GM18511 (cell line): ENCODE results near the gene NXPE1.

Experiments used
- ATAC-seq: cut with Tn5 transposase; IDR thresholded peaks from one replicate; pipeline ENCODE4 v1.9.1; 2021; ENCODE audit warnings: mild to moderate bottlenecking, moderate library complexity; ENCODE audit not compliant: unreplicated experiment

NXPE1 gene

DNA sequence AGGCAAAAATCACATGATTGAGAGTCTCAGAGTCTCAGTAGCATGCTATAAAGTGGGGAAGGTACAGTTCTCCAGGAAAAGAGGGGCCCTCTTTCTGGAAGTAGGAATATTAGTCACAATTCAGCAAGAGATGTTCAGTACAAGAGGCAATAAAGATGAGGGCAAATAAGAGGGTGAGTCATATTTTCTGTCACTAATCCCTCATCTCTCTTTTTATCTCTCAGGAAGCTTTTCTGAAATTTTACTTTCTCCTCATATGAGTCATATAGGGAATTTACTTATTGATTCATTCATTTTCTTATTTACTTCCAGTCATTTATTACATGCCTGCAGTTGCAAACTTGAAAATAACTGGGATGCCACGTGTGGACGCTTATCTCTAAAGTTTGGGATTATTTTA, 3.4 kb upstream of the NXPE1 start:
- ATAC-seq = no peak

DNA sequence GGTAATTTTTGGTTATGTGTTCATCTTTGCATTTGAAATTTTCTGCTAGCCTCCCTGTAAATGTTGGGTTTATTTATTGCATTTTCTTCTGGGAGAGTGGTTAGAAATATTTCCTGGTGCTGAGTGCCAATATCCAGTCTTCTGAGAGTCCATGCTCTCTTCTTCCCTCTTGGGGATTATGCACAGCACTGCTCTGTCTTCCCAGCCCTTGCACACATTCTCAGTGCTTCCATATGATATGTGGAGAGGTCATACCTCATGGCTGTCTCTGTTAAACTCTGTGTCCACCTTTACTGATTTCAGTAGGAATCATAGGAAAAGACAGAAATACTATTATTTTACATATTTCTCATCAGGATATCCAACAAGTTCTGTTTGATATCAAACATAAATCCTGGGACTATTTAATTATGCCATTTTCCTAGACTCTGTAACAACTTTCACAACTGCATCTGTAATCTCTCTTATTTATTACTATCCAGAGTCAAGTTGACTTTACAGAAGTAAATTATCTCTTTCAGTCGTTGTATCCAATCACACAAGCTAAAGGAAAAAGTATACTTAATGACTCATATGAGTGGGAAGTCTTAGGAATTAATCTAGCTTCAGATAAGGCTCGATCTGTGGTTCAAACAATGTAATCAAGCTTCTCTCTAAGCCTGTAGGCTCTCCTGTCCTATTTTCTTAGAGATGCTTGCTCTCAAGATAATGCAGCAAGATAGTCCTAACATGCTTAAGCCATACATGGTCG, 2.7 kb upstream of the NXPE1 start:
- no peak for ATAC-seq

DNA sequence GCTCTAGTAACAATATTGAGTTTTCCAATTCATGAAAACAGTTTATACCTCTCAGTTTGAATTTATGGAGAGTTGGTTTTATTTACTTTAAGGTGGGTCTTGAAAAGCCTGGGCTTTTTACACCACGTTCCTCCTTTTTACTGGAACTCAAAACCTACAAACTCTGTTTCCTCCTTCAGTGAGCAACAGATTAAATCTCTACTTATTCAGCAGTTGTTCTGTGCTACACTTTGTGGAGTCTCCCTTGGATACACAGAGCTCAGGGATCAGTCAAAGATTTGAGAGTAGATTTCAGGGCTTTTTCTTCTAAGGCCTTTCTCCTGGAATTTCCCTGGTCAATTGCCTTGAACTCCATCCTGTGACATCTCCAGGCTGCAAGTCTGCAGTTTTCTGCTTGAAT, 3.5 kb downstream of the NXPE1 start:
- no peak for ATAC-seq

DNA sequence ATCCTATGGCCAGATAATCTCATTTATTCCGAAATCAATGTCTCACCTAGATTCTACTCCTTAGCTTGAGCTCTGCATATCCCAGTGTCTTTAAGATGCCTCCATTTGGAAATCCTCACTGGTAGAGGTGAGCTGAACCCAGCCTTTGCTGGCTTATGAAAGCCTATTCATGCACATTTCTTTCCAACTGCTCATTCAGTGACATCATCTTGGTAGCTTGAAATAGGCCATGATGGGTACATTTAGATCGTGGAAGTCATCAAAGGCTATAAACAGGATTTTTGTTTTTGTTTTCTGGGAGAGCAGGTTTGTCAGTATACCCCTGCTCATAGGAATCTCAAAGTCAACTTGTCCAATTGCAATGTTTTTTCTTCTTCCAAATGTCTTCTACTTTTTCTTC, 6.0 kb downstream of the NXPE1 start:
- no peak for ATAC-seq

DNA sequence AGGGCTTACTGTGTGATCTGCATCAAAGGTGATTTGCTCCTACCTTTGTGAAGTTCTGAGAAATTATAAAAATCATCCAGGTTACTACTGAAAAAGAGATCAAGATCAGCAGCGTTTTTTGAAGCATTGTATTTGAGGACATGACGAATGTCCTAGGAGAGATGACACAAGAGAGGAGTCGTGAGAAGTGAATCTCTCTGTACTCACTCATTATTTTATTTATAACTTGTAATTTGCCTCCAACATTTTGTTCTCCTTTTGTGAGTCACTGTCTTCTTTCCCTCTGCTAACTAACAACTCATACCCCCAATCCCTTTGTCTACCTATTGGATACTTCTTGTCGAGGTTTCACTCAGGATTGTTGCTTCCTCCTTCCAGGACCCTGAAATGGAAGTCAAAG, 8.6 kb downstream of the NXPE1 start:
- no peak for ATAC-seq

DNA sequence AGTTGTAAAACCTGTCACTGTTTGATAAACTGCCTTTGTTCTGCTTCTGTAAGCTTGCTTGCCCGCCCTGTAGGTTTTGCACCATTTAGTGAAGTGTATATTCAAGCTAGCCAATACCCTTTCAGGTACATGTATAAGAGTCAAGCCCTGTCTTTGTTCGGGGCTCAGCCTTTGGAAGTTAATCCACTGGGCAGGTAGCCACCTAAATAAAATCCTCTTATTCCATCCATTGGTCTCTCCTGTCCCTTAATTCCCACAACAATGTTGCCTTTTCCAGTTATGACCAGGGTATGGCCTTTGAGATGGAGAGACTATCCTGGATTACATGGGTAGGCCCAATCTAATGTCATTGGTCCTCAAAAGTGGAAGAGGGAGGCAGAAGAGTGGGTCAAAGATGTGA, 34.0 kb downstream of the NXPE1 start:
- ATAC-seq = no peak

DNA sequence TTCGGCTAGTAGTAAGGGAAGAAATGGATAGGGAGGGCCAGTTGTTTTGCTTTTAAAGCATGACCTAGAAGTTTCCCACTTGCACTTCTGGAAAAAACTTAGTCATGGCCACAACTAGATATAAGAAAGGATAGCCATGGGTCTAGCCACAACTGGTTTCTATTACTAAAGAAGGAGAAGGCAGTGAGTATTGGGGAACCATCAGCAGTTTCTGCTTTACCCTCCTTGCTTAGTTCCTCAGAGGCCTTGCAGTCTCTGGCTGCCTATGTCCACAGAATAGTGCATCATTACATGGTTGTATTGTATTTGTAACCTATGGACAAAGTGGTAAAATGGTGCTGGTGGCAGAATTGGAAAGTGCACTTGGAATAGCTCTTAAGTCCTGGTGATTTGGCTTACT, 35.6 kb downstream of the NXPE1 start:
- ATAC-seq = no peak

DNA sequence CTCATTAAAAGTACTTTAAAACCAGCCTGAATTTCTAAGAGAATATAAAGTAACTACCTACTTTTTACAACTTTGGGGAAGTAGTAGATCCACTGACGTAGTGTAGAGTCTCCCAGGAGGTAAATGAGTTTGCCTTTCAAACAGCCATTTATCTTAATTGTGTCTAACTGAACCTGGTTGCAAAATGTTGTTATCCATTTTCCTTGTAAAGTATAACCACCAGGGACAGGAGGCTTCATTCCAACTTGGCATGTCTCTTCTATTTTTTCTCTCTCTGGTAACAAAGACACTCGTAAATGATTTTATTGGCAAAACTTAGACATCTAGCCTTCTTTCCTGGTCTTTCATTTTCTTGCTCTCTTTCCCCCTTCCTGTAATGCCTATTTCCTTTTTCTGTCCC, 36.9 kb downstream of the NXPE1 start:
- no peak for ATAC-seq

DNA sequence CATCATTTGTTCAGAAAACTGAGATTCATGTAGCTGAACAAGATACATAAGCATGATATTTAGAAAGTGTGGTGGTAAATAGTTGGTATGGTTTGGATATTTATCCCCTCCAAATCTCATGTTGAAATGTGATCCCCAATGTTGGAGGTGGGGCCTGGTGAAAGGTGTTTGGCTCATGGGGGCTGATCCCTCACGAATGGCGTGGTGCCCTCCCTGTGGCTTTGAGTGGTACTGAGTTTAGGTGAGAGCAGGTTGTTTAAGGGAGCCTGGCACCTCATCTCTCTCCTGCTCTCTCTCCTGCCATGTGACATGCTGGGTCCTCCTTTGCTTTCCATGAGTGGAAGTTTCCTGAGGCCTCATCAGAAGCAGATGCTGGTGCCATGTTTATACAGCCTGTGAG, 48.1 kb downstream of the NXPE1 start:
- ATAC-seq = no peak

DNA sequence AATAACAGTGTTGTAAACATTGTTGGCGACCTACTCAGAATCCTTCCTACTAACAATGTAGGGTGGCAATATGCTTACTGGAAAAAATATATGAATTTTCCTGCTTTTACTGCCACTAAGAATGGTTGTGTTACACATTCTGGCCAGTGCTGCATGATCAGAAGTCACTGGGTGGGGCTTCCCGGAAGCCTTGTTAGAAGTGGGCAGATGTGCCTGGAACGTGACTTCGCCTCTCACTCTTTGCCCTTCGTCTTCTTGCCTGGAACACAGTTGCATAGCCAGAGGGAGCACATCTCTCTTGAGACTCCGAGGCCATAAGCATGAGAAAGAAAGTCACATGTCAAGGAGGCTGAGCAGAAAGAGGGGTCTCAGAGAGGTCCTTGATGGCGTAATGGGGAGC, 48.6 kb downstream of the NXPE1 start:
- no peak for ATAC-seq

DNA sequence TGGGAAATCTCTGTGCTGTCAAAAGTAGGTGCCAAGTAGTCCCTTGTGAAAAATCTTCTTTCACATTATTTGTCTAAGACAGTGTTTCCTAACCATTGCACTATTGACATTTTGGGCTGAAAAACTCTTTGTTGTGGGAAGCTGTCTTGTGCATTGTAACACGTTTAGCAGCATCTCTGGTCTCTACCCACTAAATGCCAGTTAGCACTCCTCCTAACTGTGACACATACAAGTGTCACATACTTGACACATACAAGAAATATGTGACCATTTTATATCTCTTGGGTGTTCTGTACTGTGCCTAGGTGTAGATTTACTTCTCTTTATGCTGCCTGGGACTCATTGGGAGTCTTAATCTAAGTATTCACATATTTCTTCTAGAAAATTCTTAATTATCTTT, 57.8 kb downstream of the NXPE1 start:
- no peak for ATAC-seq

DNA sequence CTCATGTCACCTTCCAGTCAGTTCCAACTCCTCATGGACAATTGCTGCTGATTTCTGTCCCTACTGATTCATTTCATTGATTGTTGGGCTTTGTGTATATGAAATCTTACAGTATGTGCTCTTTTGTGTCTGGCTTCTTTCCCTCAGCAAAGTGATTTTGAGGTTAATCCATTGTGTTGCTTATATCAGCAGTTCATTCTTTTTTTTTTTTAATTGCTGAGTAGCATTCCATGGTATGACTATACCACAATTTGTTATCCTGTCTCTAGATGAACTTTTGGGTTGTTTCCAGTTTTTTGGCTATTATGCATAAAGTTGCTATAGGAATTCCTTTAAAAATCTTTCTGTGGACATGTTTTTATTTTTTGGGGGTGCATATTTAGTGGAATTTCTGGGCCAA, 59.9 kb downstream of the NXPE1 start:
- no peak for ATAC-seq

DNA sequence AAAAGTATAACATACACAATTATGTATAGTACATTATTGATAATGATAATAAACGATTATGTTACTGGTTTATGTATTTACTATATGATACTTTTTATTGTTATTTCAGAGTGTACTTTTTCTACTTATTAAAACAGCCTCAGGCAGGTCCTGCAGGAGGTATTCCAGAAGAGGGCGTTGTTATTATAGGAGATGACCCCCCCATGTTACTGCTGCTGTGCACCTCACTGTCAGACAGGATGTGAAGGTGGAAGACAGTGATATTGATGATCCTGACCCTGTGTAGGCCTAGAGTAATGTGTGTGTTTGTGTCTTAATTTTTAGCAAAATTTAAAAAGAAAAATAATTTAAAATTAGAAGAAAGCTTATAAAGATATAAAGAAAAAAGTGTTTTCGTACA, 62.8 kb downstream of the NXPE1 start:
- no peak for ATAC-seq

DNA sequence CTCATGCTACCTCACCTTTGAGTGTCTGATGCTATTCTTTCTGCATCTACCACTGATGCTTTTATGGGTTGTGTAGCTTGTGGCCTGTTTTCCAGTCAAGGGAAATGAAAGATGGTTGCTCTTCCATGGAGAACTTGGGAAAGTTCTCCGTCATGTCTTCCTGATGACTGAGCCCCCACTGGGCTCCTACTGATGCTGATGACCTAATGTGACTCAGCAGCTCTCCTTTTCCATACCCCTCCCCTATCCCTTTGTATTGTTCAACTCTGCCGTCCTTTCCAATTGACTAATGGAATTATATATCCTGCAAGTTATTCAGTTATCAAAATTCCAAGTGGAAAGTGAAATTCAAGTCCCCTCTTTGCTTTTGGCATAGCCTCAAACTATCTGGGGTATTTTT, 75.8 kb downstream of the NXPE1 start:
- no peak for ATAC-seq

DNA sequence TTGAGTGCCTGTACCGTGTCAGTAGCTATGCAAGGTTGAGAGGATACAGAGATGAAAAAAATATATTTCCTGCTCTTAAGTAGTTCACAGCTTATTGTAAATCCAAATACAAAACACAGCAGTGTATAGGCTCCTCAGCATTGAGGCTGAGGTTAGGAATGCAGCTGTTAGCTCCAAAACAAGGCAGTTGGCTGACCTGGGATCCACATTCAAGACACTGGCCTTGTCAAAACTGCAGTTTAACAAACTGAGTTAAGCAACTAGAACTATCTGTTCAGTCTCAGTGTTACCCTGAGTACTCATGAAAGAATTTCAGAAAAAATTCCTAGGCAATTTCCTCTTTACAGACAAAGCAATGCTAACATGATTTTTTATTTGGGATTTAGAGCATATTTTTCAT, 77.6 kb downstream of the NXPE1 start:
- no peak for ATAC-seq

DNA sequence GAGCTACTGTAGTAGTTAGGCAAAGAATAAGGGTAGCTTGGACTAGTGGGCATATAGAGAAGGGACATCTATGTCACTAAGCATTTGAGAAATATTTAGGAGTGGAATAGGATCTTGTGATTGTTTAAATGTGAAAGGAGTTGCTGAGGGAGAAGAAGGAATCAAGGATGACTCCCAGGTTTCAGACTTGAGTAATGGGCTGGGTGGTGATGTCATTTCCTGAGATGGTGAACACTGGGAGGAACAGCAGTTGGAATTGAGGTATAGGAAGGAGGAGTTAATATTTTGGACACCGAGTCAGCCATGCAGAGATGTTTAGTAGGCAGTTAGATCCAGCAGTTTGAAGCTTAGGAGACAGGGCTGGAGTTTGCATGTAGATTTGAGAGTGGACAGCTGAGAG, 80.3 kb downstream of the NXPE1 start:
- ATAC-seq = no peak

DNA sequence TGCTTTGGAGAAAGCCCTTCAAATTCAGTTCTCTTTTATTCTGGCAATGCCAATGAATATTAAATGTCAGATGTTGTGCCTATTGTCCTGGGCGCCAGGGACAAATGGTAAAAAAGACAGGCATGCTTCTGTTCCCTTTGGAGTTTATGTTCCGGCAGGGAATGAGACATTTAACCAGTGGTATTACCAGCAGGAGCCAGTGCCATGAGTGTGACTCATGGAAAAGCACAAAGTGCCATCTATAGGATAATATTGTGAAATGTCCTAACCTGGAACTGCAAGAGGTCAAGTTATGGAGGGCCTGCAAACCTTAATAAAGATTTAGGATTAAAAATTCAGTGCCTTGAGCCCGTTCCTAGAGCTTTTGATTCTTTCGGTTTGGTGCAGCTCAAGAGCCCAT, 80.9 kb downstream of the NXPE1 start:
- ATAC-seq = no peak

DNA sequence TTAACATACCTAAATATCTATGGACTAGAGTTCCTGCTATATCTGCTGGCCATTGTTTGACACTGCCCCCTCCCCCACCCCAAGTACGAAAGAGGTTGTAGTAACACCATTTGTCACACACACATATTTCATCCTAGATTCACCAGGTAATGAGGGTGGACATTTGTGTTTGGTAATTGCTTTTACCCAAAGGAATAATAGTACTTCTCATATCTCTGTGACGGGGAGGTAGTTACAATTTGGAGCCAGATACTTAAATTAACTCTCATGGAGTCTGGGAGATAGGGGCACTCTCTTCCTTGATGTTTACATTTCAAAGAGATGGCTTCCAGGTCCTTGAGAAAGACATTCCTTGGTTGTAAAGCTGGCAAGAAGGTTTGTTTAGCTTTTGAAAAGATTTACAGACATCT, 81.7 kb downstream of the NXPE1 start:
- ATAC-seq = no peak

DNA sequence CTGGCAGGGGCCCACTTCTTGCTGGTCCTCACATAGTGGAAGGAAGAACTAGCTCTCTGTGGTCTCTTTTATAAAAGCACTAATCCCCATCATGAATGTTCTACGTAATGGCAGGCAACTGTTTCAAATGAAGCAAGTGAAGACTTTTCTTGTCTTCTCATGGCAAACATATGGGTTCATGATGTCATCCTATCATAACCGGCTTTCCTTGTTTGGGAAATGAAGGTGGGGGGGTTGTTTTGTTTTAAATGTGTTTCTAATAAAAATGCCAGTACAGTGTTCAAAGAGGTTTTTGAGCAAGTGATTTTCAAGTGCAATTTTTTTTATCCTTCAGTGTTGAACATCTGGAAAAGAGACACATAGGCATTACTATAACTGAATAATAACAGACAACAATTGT, 87.0 kb downstream of the NXPE1 start:
- ATAC-seq = no peak
